HepG2 (cell line): Measurements from ENCODE around the gene ATRN. TPM values are rescaled to one million over a fixed set of nuclear protein-coding genes. Genes with fewer than 3 reads are reported as not detected.

Experiments used
- BCLAF1 ChIP-seq: fragments of 450-650 bp; IDR thresholded peaks from 2 replicates; pipeline ENCODE4 v1.6.1; 2017; ENCODE audit warnings: mild to moderate bottlenecking
- CBX5 ChIP-seq: sonication (generic); formaldehyde crosslinking; IDR thresholded peaks from 2 replicates; pipeline ENCODE4 v1.4.0; 2020; ENCODE audit warnings: missing genetic modification reagents, borderline replicate concordance
- CREM ChIP-seq, 2 experiments: sonication (generic) in 1 of 2; formaldehyde crosslinking in 1 of 2; IDR thresholded peaks; 2 replicates each; pipeline versions ENCODE4 v1.4.0 to v1.6.1; 2016 to 2020; ENCODE audit warnings: antibody characterized with exemption in 1 of 2, mild to moderate bottlenecking in 1 of 2, missing genetic modification reagents in 1 of 2
- FOXK2 ChIP-seq: fragments of 450-650 bp; IDR thresholded peaks from 2 replicates; pipeline ENCODE4 v1.6.1; 2016
- HIVEP1 ChIP-seq: sonication (generic); formaldehyde crosslinking; IDR thresholded peaks from 2 replicates; pipeline ENCODE4 v1.4.0; 2020; ENCODE audit warnings: mild to moderate bottlenecking, missing genetic modification reagents
- HMGA1 ChIP-seq: sonication (generic); formaldehyde crosslinking; conservative IDR thresholded peaks from 2 replicates; pipeline ENCODE4 v1.4.0; 2020; ENCODE audit warnings: missing genetic modification reagents
- JARID2 ChIP-seq: sonication (generic); formaldehyde crosslinking; IDR thresholded peaks from 2 replicates; pipeline ENCODE4 v1.8.1; 2023; ENCODE audit warnings: missing genetic modification reagents, inconsistent platforms; ENCODE audit not compliant: insufficient replicate concordance
- MAFK ChIP-seq, 2 experiments: IDR thresholded peaks in 1 of 2; conservative IDR thresholded peaks in 1 of 2; 2 replicates each; pipeline ENCODE4 v1.6.1; 2011; ENCODE audit warnings: improper control_type of control experiment in 2 of 2, low read length in 2 of 2
- MEIS2 ChIP-seq: sonication (generic); formaldehyde crosslinking; IDR thresholded peaks from 2 replicates; pipeline ENCODE4 v1.9.0; 2021; ENCODE audit warnings: mild to moderate bottlenecking, missing genetic modification reagents
- NCOA1 ChIP-seq: sonication (generic); formaldehyde crosslinking; IDR thresholded peaks from 2 replicates; pipeline ENCODE4 v1.9.0; 2021; ENCODE audit warnings: missing genetic modification reagents
- NCOA2 ChIP-seq: sonication (generic); formaldehyde crosslinking; IDR thresholded peaks from 2 replicates; pipeline ENCODE4 v1.8.0; 2022; ENCODE audit warnings: inconsistent platforms
- NFE2 ChIP-seq: sonication (generic); formaldehyde crosslinking; IDR thresholded peaks from 2 replicates; pipeline ENCODE4 v1.4.0; 2020; ENCODE audit warnings: missing genetic modification reagents
- NR2F2 ChIP-seq: IDR thresholded peaks from 2 replicates; pipeline ENCODE4 v1.6.1; 2012; ENCODE audit warnings: low read depth, inconsistent platforms, borderline replicate concordance
- NR2F6 ChIP-seq, 2 experiments: IDR thresholded peaks; 2 replicates each; pipeline ENCODE4 v1.6.1; 2016; ENCODE audit warnings: antibody characterized with exemption in 1 of 2, mild to moderate bottlenecking in 1 of 2
- SIN3B ChIP-seq: fragments of 150-350 bp; IDR thresholded peaks from 2 replicates; pipeline ENCODE4 v1.6.1; 2014; ENCODE audit warnings: low read length
- SP140L ChIP-seq: sonication (generic); formaldehyde crosslinking; IDR thresholded peaks from 2 replicates; pipeline ENCODE4 v1.4.0; 2020; ENCODE audit warnings: missing genetic modification reagents, borderline replicate concordance
- TEF ChIP-seq: sonication (generic); formaldehyde crosslinking; IDR thresholded peaks from 2 replicates; pipeline ENCODE4 v1.5.0; 2020; ENCODE audit warnings: missing genetic modification reagents
- TRIM24 ChIP-seq: sonication (generic); formaldehyde crosslinking; IDR thresholded peaks from 2 replicates; pipeline ENCODE4 v1.8.0; 2022; ENCODE audit warnings: mild to moderate bottlenecking, missing genetic modification reagents
- WIZ ChIP-seq: sonication (generic); formaldehyde crosslinking; IDR thresholded peaks from 2 replicates; pipeline ENCODE4 v1.5.1; 2020; ENCODE audit warnings: mild to moderate bottlenecking, missing genetic modification reagents
- ZKSCAN5 ChIP-seq: sonication (generic); formaldehyde crosslinking; IDR thresholded peaks from 2 replicates; pipeline ENCODE4 v1.5.1; 2020; ENCODE audit warnings: mild to moderate bottlenecking, missing genetic modification reagents
- ZMAT3 ChIP-seq: sonication (generic); formaldehyde crosslinking; conservative IDR thresholded peaks from 2 replicates; pipeline ENCODE4 v1.7.0; 2021; ENCODE audit warnings: missing genetic modification reagents
- ZNF350 ChIP-seq: sonication (generic); formaldehyde crosslinking; IDR thresholded peaks from 2 replicates; pipeline ENCODE4 v1.4.0; 2020; ENCODE audit warnings: mild to moderate bottlenecking, low read depth, missing genetic modification reagents, borderline replicate concordance
- ZNF562 ChIP-seq: sonication (generic); formaldehyde crosslinking; IDR thresholded peaks from 2 replicates; pipeline ENCODE4 v1.8.0; 2022; ENCODE audit warnings: missing genetic modification reagents, borderline replicate concordance
- ZNF672 ChIP-seq: sonication (generic); formaldehyde crosslinking; IDR thresholded peaks from 2 replicates; pipeline ENCODE4 v1.8.1; 2022; ENCODE audit warnings: missing genetic modification reagents
- polyA plus RNA-seq, 8 experiments: library from polyadenylated mRNA; depleted of rRNA in 3 of 8; stranded (reverse) in 7 of 8; unstranded in 1 of 8; fragments of >200 nt; fragmentation: Illumina TruSeq in 4 of 8; extraction: Trizol in 4 of 8; gene quantifications; 2 replicates each; pipeline versions ENCODE4 v1.2.1 to v1.2.3, GENCODE V29; 2011 to 2016; ENCODE audit warnings: low read depth in 4 of 8, missing spikeins in 1 of 8, mixed read lengths in 1 of 8; ENCODE audit not compliant: insufficient read depth in 1 of 8
- total RNA-seq, 5 experiments: library from RNA; depleted of rRNA; stranded (reverse); fragments of >200 nt; fragmentation: Illumina TruSeq; extraction: Trizol; gene quantifications; 2 replicates each; pipeline ENCODE4 v1.2.3, GENCODE V29; 2016; ENCODE audit warnings: low read depth in 1 of 5
- TF ChIP-seq, protein P1 (sequence below): sonication (generic); formaldehyde crosslinking; conservative IDR thresholded peaks from 2 replicates; pipeline ENCODE4 v1.5.0; 2020; ENCODE audit warnings: missing genetic modification reagents

The ATRN gene
- total and polyA plus RNA-seq, 2 of the 13 experiments (the other 11 are each of a cell fraction or from before 2014, with no cell fraction given): 44.2 to 81.1 TPM

- no peak for TF ChIP-seq BCLAF1
- no peak for TF ChIP-seq TEF (CRISPR knock-in tag)
- TF ChIP-seq CREM (IDR thresholded peaks at IDR 0.05): peak; percentile 97
- TF ChIP-seq CREM (CRISPR knock-in tag; IDR thresholded peaks at IDR 0.05): peak; percentile 17; the same call in 1 of the 2 replicates
- no peak for TF ChIP-seq CBX5 (CRISPR knock-in tag)
- peak; percentile 59 for TF ChIP-seq JARID2
- no peak for TF ChIP-seq ZNF672 (CRISPR knock-in tag)
- no peak for TF ChIP-seq SP140L (CRISPR knock-in tag)
- TF ChIP-seq ZNF562 (CRISPR knock-in tag): no peak
- no peak for TF ChIP-seq MAFK (conservative IDR thresholded peaks at IDR 0.05 in 1 of 2, IDR thresholded peaks at IDR 0.05 in 1 of 2; ENCODE audit: low read length in 2 of 2)
- no peak; the same call in 1 of the 2 replicates for TF ChIP-seq NR2F2
- no peak for TF ChIP-seq FOXK2
- TF ChIP-seq TRIM24 (CRISPR knock-in tag): no peak
- TF ChIP-seq ZMAT3 (CRISPR knock-in tag): no peak
- peak; percentile 47; the same call in 1 of the 2 replicates for TF ChIP-seq NR2F6 (IDR thresholded peaks at IDR 0.05)
- peak; percentile 35; the same call in 1 of the 2 replicates for TF ChIP-seq NR2F6 (CRISPR knock-in tag; IDR thresholded peaks at IDR 0.05)
- TF ChIP-seq NFE2 (CRISPR knock-in tag): no peak
- no peak; the same call in 1 of the 2 replicates for TF ChIP-seq MEIS2 (CRISPR knock-in tag)
- peak; percentile 98 for TF ChIP-seq ZKSCAN5 (CRISPR knock-in tag)
- no peak for TF ChIP-seq SIN3B
- no peak for TF ChIP-seq WIZ (CRISPR knock-in tag)
- no peak; the same call in 1 of the 2 replicates for TF ChIP-seq ZNF350
- TF ChIP-seq, protein P1, sequence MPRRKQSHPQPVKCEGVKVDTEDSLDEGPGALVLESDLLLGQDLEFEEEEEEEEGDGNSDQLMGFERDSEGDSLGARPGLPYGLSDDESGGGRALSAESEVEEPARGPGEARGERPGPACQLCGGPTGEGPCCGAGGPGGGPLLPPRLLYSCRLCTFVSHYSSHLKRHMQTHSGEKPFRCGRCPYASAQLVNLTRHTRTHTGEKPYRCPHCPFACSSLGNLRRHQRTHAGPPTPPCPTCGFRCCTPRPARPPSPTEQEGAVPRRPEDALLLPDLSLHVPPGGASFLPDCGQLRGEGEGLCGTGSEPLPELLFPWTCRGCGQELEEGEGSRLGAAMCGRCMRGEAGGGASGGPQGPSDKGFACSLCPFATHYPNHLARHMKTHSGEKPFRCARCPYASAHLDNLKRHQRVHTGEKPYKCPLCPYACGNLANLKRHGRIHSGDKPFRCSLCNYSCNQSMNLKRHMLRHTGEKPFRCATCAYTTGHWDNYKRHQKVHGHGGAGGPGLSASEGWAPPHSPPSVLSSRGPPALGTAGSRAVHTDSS (CRISPR knock-in tag): no peak
- TF ChIP-seq NCOA2 (CRISPR knock-in tag): no peak; the same call in 1 of the 2 replicates
- TF ChIP-seq HIVEP1 (CRISPR knock-in tag): 0 out of 2 replicates have a peak, but pooled peaks have one; percentile 20
- TF ChIP-seq HMGA1 (CRISPR knock-in tag): no peak
- TF ChIP-seq NCOA1: 0 out of 2 replicates have a peak, but pooled peaks have one; percentile 78
Observed at GRCh38 chr20:3658716-3659491, 188.1 kb downstream of the ATRN start (continued).
